Left lung (tissue), 10 donors: ENCODE results near the gene CPAMD8. TPM values are rescaled to one million over a fixed set of nuclear protein-coding genes. Genes with fewer than 3 reads are reported as not detected.

Experiments used
- ATAC-seq: fragments of 200-7000 bp; cut with Tn5 transposase; one replicate; pipeline ENCODE4 v1.9.1; 2020; ENCODE audit warnings: moderate library complexity
- DNase-seq, 4 donors: peaks; one replicate each; pipeline ENCODE4 v3.0.0-alpha.2; 2013 to 2020
- H3K27ac ChIP-seq, 2 donors: fragments of 200-600 bp; sonication (generic) in 1 of 2; one replicate each; pipeline versions ENCODE4 v1.5.0 to v1.8.0; 2020 to 2021
- H3K27me3 ChIP-seq, 2 donors: fragments of 200-600 bp; sonication (generic) in 1 of 2; one replicate each; pipeline versions ENCODE4 v1.5.0 to v1.8.0; 2020 to 2021
- H3K36me3 ChIP-seq, 2 donors: fragments of 200-600 bp; sonication (generic) in 1 of 2; one replicate each; pipeline versions ENCODE4 v1.5.0 to v1.8.0; 2020 to 2021
- H3K4me1 ChIP-seq, 2 donors: fragments of 200-600 bp; one replicate each; pipeline ENCODE4 v1.8.0; 2021
- H3K4me3 ChIP-seq, 2 donors: fragments of 200-600 bp; sonication (generic) in 1 of 2; one replicate each; pipeline versions ENCODE4 v1.5.0 to v1.8.0; 2020 to 2021; ENCODE audit warnings: mild to moderate bottlenecking in 1 of 2
- H3K9me3 ChIP-seq, 2 donors: fragments of 200-600 bp; sonication (generic) in 1 of 2; one replicate each; pipeline versions ENCODE4 v1.5.0 to v1.8.0; 2020 to 2021
- CTCF ChIP-seq, 2 donors: fragments of 200-600 bp; sonication (generic) in 1 of 2; IDR thresholded peaks; one replicate each; pipeline versions ENCODE4 v1.5.0 to v1.8.0; 2021; ENCODE audit warnings: antibody characterized with exemption in 2 of 2
- intact Hi-C, 2 donors: fragments of 100-400 bp; cut with DNase I; formaldehyde crosslinking; loops; one replicate each; pipeline versions ENCODE4 v1.11.2 to v1.14.2; 2022
- polyA plus RNA-seq, 6 donors: library from polyadenylated mRNA; unstranded; fragments of 120-200 nt; gene quantifications; one replicate each; pipeline ENCODE4 v1.2.1, GENCODE V29; 2013; ENCODE audit not compliant: insufficient read length in 6 of 6
- total RNA-seq, 2 donors: library from RNA; stranded (reverse); fragmentation: NEBNext Ultra II Directional; extraction: Animal tissue kit (Norgen Biotek cat#: 25700); gene quantifications; one replicate each; pipeline ENCODE4 v1.2.1, GENCODE V29; 2021
- donor health status: DM: no; HTN: yes; CAD: no.
- donor health status: DM: no; HTN: no; CAD: no.

Gene CPAMD8
- total and polyA plus RNA-seq, 8 donors: 13.1 to 79.9 (median 64.8) TPM

GRCh38 chr19:16903347-16903746 is 123.3 kb downstream of the CPAMD8 start:
- DNase-seq (no peak), ATAC-seq (no peak)
- Histone ChIP-seq H3K27ac (no peak overlapping the region), H3K36me3 (peaks cover 0 to 6% of the 10 kb centered on the region in 2 donors), H3K4me1 (no peaks in the 10 kb centered on the region), H3K4me3 (no peak overlapping the region), H3K27me3 (no peaks in the 10 kb centered on the region), H3K9me3 (no peaks in the 10 kb centered on the region)
- intact Hi-C loops: no loop called here
- no peak for TF ChIP-seq CTCF (IDR thresholded peaks at IDR 0.05)

- intact Hi-C loops: no loop called here
- Histone ChIP-seq H3K4me3 (no peak overlapping the region), H3K27me3 (peaks cover 0 to 7% of the 10 kb centered on the region in 2 donors), H3K9me3 (no peaks in the 10 kb centered on the region), H3K36me3 (peaks cover 0 to 6% of the 10 kb centered on the region in 2 donors), H3K4me1 (no peaks in the 10 kb centered on the region), H3K27ac (no peak overlapping the region)
- no peak for TF ChIP-seq CTCF (IDR thresholded peaks at IDR 0.05)
- no peak for ATAC-seq
- no peak for DNase-seq
Measured at GRCh38 chr19:16902545-16902944, 124.1 kb downstream of the CPAMD8 start.

GRCh38 chr19:16901491-16902175 is 125.0 kb downstream of the CPAMD8 start:
- H3K36me3 ChIP-seq: peaks cover 0 to 6% of the 10 kb centered on the region in 2 donors
- ATAC-seq: no peak
- H3K27ac ChIP-seq: no peak overlapping the region
- intact Hi-C loops: no loop called here
- H3K27me3 ChIP-seq: peaks cover 0 to 10% of the 10 kb centered on the region in 2 donors
- DNase-seq: no peak
- H3K4me3 ChIP-seq: no peak overlapping the region
- H3K4me1 ChIP-seq: peaks cover 0 to under 1% of the 10 kb centered on the region in 2 donors
- no peak for TF ChIP-seq CTCF (IDR thresholded peaks at IDR 0.05)
- H3K9me3 ChIP-seq: no peaks in the 10 kb centered on the region

- no peaks in the 10 kb centered on the region for H3K9me3 ChIP-seq
- peaks cover 0 to 7% of the 10 kb centered on the region in 2 donors for H3K4me1 ChIP-seq
- no peak overlapping the region for H3K27ac ChIP-seq
- H3K4me3 ChIP-seq: no peak overlapping the region
- intact Hi-C loops: no loop called here
- peaks cover 0 to 26% of the 10 kb centered on the region in 2 donors for H3K27me3 ChIP-seq
- DNase-seq (no peak), ATAC-seq (no peak)
- H3K36me3 ChIP-seq: peaks cover 0 to 6% of the 10 kb centered on the region in 2 donors
- TF ChIP-seq CTCF (IDR thresholded peaks at IDR 0.05): peak; percentile 19 to 46
Measured at GRCh38 chr19:16899566-16900075, 127.0 kb downstream of the CPAMD8 start.

GRCh38 chr19:16898361-16899015 is 128.1 kb downstream of the CPAMD8 start:
- Histone ChIP-seq H3K9me3 (no peaks in the 10 kb centered on the region), H3K36me3 (peaks cover 0 to 6% of the 10 kb centered on the region in 2 donors), H3K27ac (no peak overlapping the region), H3K4me3 (no peak overlapping the region), H3K4me1 (peaks cover 0 to 12% of the 10 kb centered on the region in 2 donors), H3K27me3 (peaks cover 0 to 34% of the 10 kb centered on the region in 2 donors)
- ATAC-seq: no peak
- DNase-seq: peak in 1 of 4 donors; percentile 6
- intact Hi-C loops: no loop called here
- no peak for TF ChIP-seq CTCF (IDR thresholded peaks at IDR 0.05)
